ENCODE results near the gene SMURF1.

SMURF1 gene

GRCh38 chr7:99021941-99022560 lies 121.9 kb downstream of the SMURF1 start:
- DNase-seq, result no peak

GRCh38 chr7:99020413-99020715 lies 123.5 kb downstream of the SMURF1 start:
- DNase-seq, result no peak

GRCh38 chr7:99019523-99020412 lies 124.1 kb downstream of the SMURF1 start:
- DNase-seq, result no peak

GRCh38 chr7:99016196-99016595 lies 127.7 kb downstream of the SMURF1 start:
- DNase-seq, result no peak

- no peak for DNase-seq
These were observed 129.6 kb downstream of the SMURF1 start for GRCh38 chr7:99014113-99014985.

- no peak for DNase-seq
These were observed 130.4 kb downstream of the SMURF1 start for GRCh38 chr7:99013266-99014112.

- DNase-seq, result no peak
These were observed 131.2 kb downstream of the SMURF1 start for GRCh38 chr7:99012722-99013121.

- DNase-seq, result no peak
These were observed 132.1 kb downstream of the SMURF1 start for GRCh38 chr7:99011706-99012404.

GRCh38 chr7:99011341-99011705 lies 132.6 kb downstream of the SMURF1 start:
- no peak for DNase-seq

- DNase-seq, result no peak
These were observed 133.6 kb downstream of the SMURF1 start for GRCh38 chr7:99010281-99010680.

- DNase-seq, result no peak
These were observed 134.9 kb downstream of the SMURF1 start for GRCh38 chr7:99008921-99009530.

- no peak for DNase-seq
These were observed 135.7 kb downstream of the SMURF1 start for GRCh38 chr7:99008181-99008631.

- no peak for DNase-seq
These were observed 137.0 kb downstream of the SMURF1 start for GRCh38 chr7:99006739-99007424.

GRCh38 chr7:99005776-99006175 lies 138.1 kb downstream of the SMURF1 start:
- no peak for DNase-seq

GRCh38 chr7:99004781-99005500 lies 139.0 kb downstream of the SMURF1 start:
- no peak for DNase-seq

GRCh38 chr7:99004216-99004615 lies 139.7 kb downstream of the SMURF1 start:
- no peak for DNase-seq

GRCh38 chr7:99003419-99003818 lies 140.5 kb downstream of the SMURF1 start:
- no peak for DNase-seq

GRCh38 chr7:99002827-99003212 lies 141.1 kb downstream of the SMURF1 start:
- DNase-seq, result no peak

GRCh38 chr7:99002148-99002826 lies 141.6 kb downstream of the SMURF1 start:
- DNase-seq, result no peak
